Fibroblast of pulmonary artery (primary cell): ENCODE results near the gene IRF2.

ENCODE experiments used
- DNase-seq: peaks from one replicate; pipeline ENCODE4 v3.0.0-alpha.2; 2010; ENCODE audit warnings: low read depth
- H3K4me3 ChIP-seq: replicated peaks from 2 replicates; pipeline ENCODE4 v1.5.1; 2011; ENCODE audit warnings: low read depth, mild to moderate bottlenecking, control low read depth, low read length, moderate library complexity
- TF ChIP-seq, protein P1 (sequence below): IDR thresholded peaks from 2 replicates; pipeline ENCODE4 v1.5.1; 2011; ENCODE audit warnings: mild to moderate bottlenecking, control low read depth, low read length, inconsistent platforms; ENCODE audit errors: missing control alignments

The IRF2 gene

DNA sequence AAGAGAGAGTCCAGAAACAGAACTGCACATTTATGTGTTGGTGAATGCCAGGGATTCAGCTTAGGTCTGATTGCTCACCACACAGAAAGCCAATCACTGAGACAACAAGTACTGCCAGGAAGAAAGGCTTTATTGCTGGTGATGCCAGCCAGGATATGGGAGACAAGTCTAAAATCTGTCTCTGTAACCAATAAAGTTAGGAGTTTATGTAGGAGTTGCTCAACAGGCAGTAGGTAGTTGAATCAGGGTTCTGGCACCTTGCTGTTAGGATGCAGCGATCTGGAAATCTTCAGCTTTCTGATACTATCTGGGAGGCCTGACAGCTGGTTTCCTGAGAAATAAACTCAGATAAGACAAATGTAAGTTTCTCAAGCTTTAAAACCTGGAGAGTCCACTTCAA is 136.4 kb downstream of the IRF2 start:
- TF ChIP-seq, protein P1, sequence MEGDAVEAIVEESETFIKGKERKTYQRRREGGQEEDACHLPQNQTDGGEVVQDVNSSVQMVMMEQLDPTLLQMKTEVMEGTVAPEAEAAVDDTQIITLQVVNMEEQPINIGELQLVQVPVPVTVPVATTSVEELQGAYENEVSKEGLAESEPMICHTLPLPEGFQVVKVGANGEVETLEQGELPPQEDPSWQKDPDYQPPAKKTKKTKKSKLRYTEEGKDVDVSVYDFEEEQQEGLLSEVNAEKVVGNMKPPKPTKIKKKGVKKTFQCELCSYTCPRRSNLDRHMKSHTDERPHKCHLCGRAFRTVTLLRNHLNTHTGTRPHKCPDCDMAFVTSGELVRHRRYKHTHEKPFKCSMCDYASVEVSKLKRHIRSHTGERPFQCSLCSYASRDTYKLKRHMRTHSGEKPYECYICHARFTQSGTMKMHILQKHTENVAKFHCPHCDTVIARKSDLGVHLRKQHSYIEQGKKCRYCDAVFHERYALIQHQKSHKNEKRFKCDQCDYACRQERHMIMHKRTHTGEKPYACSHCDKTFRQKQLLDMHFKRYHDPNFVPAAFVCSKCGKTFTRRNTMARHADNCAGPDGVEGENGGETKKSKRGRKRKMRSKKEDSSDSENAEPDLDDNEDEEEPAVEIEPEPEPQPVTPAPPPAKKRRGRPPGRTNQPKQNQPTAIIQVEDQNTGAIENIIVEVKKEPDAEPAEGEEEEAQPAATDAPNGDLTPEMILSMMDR = no peak
- DNase-seq = no peak
- H3K4me3 ChIP-seq = no peak overlapping the region
